HEK293 (cell line): ENCODE measurements around the gene RBPJ.

Source experiments
- CTCF ChIA-PET: fragments of 350-600 bp; formaldehyde crosslinking; extraction: SDS; loops from one replicate; lab custom pipeline; 2021; ENCODE audit warnings: antibody characterized with exemption; lab: Yijun Ruan, JAX
- POLR2A ChIA-PET: fragments of 300-600 bp; formaldehyde crosslinking; extraction: SDS; loops from one replicate; lab custom pipeline; 2020; ENCODE audit warnings: antibody characterized with exemption, inconsistent platforms; lab: Yijun Ruan, JAX
- H3K27ac ChIP-seq: fragments of 200-500 bp; sonication (Bioruptor generic); 2 replicates; pipeline ENCODE4 v1.5.1; 2014; ENCODE audit warnings: low read depth, low read length, control low read depth, inconsistent platforms; ENCODE audit errors: extremely low read depth
- H3K36me3 ChIP-seq, 2 experiments: fragments of 200-500 bp in 1 of 2; sonication (Bioruptor generic) in 1 of 2; 1 replicate in 1 of 2; 2 replicates in 1 of 2; pipeline ENCODE4 v1.5.1; 2014 to 2017; ENCODE audit warnings: inconsistent platforms in 2 of 2, low read length in 2 of 2; ENCODE audit not compliant: control insufficient read depth in 2 of 2, insufficient read depth in 1 of 2
- H3K4me1 ChIP-seq: fragments of 200-500 bp; sonication (Bioruptor generic); 2 replicates; pipeline ENCODE4 v1.5.1; 2014; ENCODE audit warnings: mild to moderate bottlenecking, low read length, inconsistent platforms; ENCODE audit not compliant: control insufficient read depth, insufficient read depth
- H3K4me3 ChIP-seq: 2 replicates; pipeline ENCODE4 v1.5.1; 2011; ENCODE audit warnings: low read depth, mild to moderate bottlenecking, control low read depth, low read length, moderate library complexity
- H3K9me3 ChIP-seq: fragments of 200-500 bp; sonication (Bioruptor generic); 2 replicates; pipeline ENCODE4 v1.5.1; 2014; ENCODE audit warnings: low read depth, low read length, inconsistent platforms; ENCODE audit not compliant: control insufficient read depth, insufficient read depth
- GFI1B ChIP-seq: fragments of 450-650 bp; formaldehyde crosslinking; IDR thresholded peaks from 2 replicates; pipeline ENCODE4 v1.5.1; 2016; ENCODE audit warnings: missing biosample characterization, missing genetic modification characterization
- KLF1 ChIP-seq: fragments of 450-650 bp; formaldehyde crosslinking; IDR thresholded peaks from 2 replicates; pipeline ENCODE4 v1.5.1; 2016; ENCODE audit warnings: missing biosample characterization, missing genetic modification characterization
- KLF8 ChIP-seq: fragments of 450-650 bp; formaldehyde crosslinking; IDR thresholded peaks from 2 replicates; pipeline ENCODE4 v1.5.1; 2016; ENCODE audit warnings: missing biosample characterization, missing genetic modification characterization
- REPIN1 ChIP-seq: fragments of 450-650 bp; formaldehyde crosslinking; IDR thresholded peaks from 2 replicates; pipeline ENCODE4 v1.5.1; 2017; ENCODE audit warnings: missing biosample characterization, missing genetic modification characterization, low read depth
- SP7 ChIP-seq: fragments of 450-650 bp; formaldehyde crosslinking; IDR thresholded peaks from 2 replicates; pipeline ENCODE4 v1.5.1; 2016; ENCODE audit warnings: missing biosample characterization, missing genetic modification characterization
- TRIM28 ChIP-seq: IDR thresholded peaks from 2 replicates; pipeline ENCODE4 v1.6.1; 2011; ENCODE audit warnings: low read length, control low read depth, borderline replicate concordance
- ZBTB20 ChIP-seq: fragments of 450-650 bp; formaldehyde crosslinking; IDR thresholded peaks from 2 replicates; pipeline ENCODE4 v1.5.1; 2016; ENCODE audit warnings: missing biosample characterization, missing genetic modification characterization
- ZBTB7A ChIP-seq: fragments of 450-650 bp; formaldehyde crosslinking; IDR thresholded peaks from 2 replicates; pipeline ENCODE4 v1.5.1; 2016; ENCODE audit warnings: low read depth, missing biosample characterization, missing genetic modification characterization
- ZNF146 ChIP-seq: fragments of 450-650 bp; formaldehyde crosslinking; IDR thresholded peaks from 2 replicates; pipeline ENCODE4 v1.5.1; 2016; ENCODE audit warnings: missing biosample characterization, missing genetic modification characterization
- ZNF175 ChIP-seq: fragments of 450-650 bp; formaldehyde crosslinking; IDR thresholded peaks from 2 replicates; pipeline ENCODE4 v1.5.1; 2016; ENCODE audit warnings: missing biosample characterization, missing genetic modification characterization
- ZNF19 ChIP-seq: fragments of 450-650 bp; formaldehyde crosslinking; IDR thresholded peaks from 2 replicates; pipeline ENCODE4; 2016; ENCODE audit warnings: missing biosample characterization, missing genetic modification characterization, low read depth
- ZNF37A ChIP-seq: fragments of 450-650 bp; IDR thresholded peaks from 2 replicates; pipeline ENCODE4 v1.5.1; 2018; ENCODE audit warnings: missing biosample characterization, missing genetic modification characterization
- ZNF391 ChIP-seq: fragments of 450-650 bp; formaldehyde crosslinking; IDR thresholded peaks from 2 replicates; pipeline ENCODE4 v1.5.1; 2016; ENCODE audit warnings: low read depth, missing biosample characterization, missing genetic modification characterization, borderline replicate concordance
- ZNF473 ChIP-seq: fragments of 450-650 bp; formaldehyde crosslinking; IDR thresholded peaks from 2 replicates; pipeline ENCODE4 v1.5.1; 2017; ENCODE audit warnings: missing biosample characterization, missing genetic modification characterization
- ZNF48 ChIP-seq: fragments of 450-650 bp; formaldehyde crosslinking; IDR thresholded peaks from 2 replicates; pipeline ENCODE4 v1.5.1; 2016; ENCODE audit warnings: missing biosample characterization, missing genetic modification characterization
- ZNF529 ChIP-seq: fragments of 450-650 bp; formaldehyde crosslinking; IDR thresholded peaks from 2 replicates; pipeline ENCODE4 v1.5.1; 2017; ENCODE audit warnings: missing genetic modification characterization, missing biosample characterization; ENCODE audit not compliant: insufficient replicate concordance
- ZNF600 ChIP-seq: fragments of 450-650 bp; formaldehyde crosslinking; IDR thresholded peaks from 2 replicates; pipeline ENCODE4 v1.5.1; 2016; ENCODE audit warnings: missing biosample characterization, missing genetic modification characterization
- ZNF664 ChIP-seq: fragments of 450-650 bp; formaldehyde crosslinking; IDR thresholded peaks from 2 replicates; pipeline ENCODE4 v1.5.1; 2016; ENCODE audit warnings: missing biosample characterization, missing genetic modification characterization
- ZNF677 ChIP-seq: fragments of 450-650 bp; IDR thresholded peaks from 2 replicates; pipeline ENCODE4 v1.5.0; 2018; ENCODE audit warnings: missing biosample characterization, mild to moderate bottlenecking, missing genetic modification characterization, moderate library complexity
- ZNF830 ChIP-seq: fragments of 450-650 bp; IDR thresholded peaks from 2 replicates; pipeline ENCODE4 v1.5.0; 2018; ENCODE audit warnings: missing biosample characterization, missing genetic modification characterization, low read depth, mild to moderate bottlenecking, moderate library complexity
- ZSCAN30 ChIP-seq: fragments of 450-650 bp; IDR thresholded peaks from 2 replicates; pipeline ENCODE4 v1.5.1; 2018; ENCODE audit warnings: missing biosample characterization, mild to moderate bottlenecking, missing genetic modification characterization, moderate library complexity
- ZXDB ChIP-seq: fragments of 450-650 bp; formaldehyde crosslinking; IDR thresholded peaks from 2 replicates; pipeline ENCODE4 v1.5.1; 2016; ENCODE audit warnings: missing biosample characterization, missing genetic modification characterization
- TF ChIP-seq, protein P1 (sequence below): fragments of 450-650 bp; formaldehyde crosslinking; IDR thresholded peaks from 2 replicates; pipeline ENCODE4 v1.5.1; 2016; ENCODE audit warnings: missing biosample characterization, missing genetic modification characterization
- TF ChIP-seq, protein P2 (sequence below): fragments of 450-650 bp; formaldehyde crosslinking; IDR thresholded peaks from 2 replicates; pipeline ENCODE4 v1.5.1; 2016; ENCODE audit warnings: missing biosample characterization, missing genetic modification characterization
- TF ChIP-seq, protein P3 (sequence below): fragments of 450-650 bp; formaldehyde crosslinking; IDR thresholded peaks from 2 replicates; pipeline ENCODE4 v1.5.1; 2016; ENCODE audit warnings: missing biosample characterization, missing genetic modification characterization
- TF ChIP-seq, protein P4 (sequence below): fragments of 450-650 bp; formaldehyde crosslinking; conservative IDR thresholded peaks from 2 replicates; pipeline ENCODE4 v1.5.1; 2016; ENCODE audit warnings: low read depth, missing biosample characterization, missing genetic modification characterization

RBPJ gene

DNA sequence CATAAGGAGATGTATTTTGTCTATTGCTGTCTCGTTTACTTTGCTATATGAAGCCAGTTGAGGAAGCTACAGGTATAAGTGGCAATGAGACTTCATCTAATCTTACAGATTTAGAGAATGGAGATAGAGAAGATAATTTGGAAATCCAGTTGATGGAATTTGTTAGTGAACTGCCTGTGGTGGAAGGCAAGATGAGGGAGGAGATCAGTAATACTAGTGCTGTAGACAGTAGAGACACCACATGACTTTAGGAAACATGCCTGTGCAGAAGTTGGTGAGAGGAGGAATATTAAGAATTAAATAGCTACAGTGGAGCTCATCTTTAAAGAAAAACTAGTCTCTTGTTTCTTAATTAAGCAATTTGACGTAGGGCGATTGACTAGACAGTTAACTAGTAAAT, 51.3 kb downstream of the RBPJ start:
- no peak overlapping the region for H3K27ac ChIP-seq
- CTCF ChIA-PET: interaction anchor here (1.6 kb wide), 1 partner anchor 42 kb away, joined by 5 read pairs; no protein-coding TSS in a partner anchor
- peaks cover 19% of the 10 kb centered on the region for H3K4me1 ChIP-seq
- H3K9me3 ChIP-seq: no peaks in the 10 kb centered on the region
- no peak overlapping the region for H3K4me3 ChIP-seq
- POLR2A ChIA-PET: no interaction called here
- TF ChIP-seq ZSCAN30 (tag by site-specific recombination) (no peak), ZNF146 (tag by site-specific recombination) (no peak), ZBTB20 (no peak), ZXDB (tag by site-specific recombination) (no peak), REPIN1 (no peak), ZNF473 (tag by site-specific recombination) (no peak), ZNF529 (tag by site-specific recombination) (no peak), ZNF175 (tag by site-specific recombination) (no peak), GFI1B (no peak), ZNF677 (tag by site-specific recombination) (no peak), ZNF19 (tag by site-specific recombination) (no peak), ZBTB7A (tag by site-specific recombination) (no peak), ZNF37A (tag by site-specific recombination) (no peak), SP7 (tag by site-specific recombination) (no peak), ZNF830 (no peak), KLF8 (no peak)
- TF ChIP-seq, protein P1, sequence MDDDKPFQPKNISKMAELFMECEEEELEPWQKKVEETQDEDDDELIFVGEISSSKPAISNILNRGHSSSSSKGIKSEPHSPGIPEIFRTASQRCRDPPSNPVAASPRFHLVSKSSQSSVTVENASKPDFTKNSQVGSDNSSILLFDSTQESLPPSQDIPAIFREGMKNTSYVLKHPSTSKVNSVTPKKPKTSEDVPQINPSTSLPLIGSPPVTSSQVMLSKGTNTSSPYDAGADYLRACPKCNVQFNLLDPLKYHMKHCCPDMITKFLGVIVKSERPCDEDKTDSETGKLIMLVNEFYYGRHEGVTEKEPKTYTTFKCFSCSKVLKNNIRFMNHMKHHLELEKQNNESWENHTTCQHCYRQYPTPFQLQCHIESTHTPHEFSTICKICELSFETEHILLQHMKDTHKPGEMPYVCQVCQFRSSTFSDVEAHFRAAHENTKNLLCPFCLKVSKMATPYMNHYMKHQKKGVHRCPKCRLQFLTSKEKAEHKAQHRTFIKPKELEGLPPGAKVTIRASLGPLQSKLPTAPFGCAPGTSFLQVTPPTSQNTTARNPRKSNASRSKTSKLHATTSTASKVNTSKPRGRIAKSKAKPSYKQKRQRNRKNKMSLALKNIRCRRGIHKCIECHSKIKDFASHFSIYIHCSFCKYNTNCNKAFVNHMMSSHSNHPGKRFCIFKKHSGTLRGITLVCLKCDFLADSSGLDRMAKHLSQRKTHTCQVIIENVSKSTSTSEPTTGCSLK (tag by site-specific recombination): no peak
- TF ChIP-seq, protein P2, sequence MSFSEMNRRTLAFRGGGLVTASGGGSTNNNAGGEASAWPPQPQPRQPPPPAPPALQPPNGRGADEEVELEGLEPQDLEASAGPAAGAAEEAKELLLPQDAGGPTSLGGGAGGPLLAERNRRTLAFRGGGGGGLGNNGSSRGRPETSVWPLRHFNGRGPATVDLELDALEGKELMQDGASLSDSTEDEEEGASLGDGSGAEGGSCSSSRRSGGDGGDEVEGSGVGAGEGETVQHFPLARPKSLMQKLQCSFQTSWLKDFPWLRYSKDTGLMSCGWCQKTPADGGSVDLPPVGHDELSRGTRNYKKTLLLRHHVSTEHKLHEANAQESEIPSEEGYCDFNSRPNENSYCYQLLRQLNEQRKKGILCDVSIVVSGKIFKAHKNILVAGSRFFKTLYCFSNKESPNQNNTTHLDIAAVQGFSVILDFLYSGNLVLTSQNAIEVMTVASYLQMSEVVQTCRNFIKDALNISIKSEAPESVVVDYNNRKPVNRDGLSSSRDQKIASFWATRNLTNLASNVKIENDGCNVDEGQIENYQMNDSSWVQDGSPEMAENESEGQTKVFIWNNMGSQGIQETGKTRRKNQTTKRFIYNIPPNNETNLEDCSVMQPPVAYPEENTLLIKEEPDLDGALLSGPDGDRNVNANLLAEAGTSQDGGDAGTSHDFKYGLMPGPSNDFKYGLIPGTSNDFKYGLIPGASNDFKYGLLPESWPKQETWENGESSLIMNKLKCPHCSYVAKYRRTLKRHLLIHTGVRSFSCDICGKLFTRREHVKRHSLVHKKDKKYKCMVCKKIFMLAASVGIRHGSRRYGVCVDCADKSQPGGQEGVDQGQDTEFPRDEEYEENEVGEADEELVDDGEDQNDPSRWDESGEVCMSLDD (tag by site-specific recombination): no peak
- H3K36me3 ChIP-seq: no peaks in the 10 kb centered on the region; a peak in 1 of 3 replicates

DNA sequence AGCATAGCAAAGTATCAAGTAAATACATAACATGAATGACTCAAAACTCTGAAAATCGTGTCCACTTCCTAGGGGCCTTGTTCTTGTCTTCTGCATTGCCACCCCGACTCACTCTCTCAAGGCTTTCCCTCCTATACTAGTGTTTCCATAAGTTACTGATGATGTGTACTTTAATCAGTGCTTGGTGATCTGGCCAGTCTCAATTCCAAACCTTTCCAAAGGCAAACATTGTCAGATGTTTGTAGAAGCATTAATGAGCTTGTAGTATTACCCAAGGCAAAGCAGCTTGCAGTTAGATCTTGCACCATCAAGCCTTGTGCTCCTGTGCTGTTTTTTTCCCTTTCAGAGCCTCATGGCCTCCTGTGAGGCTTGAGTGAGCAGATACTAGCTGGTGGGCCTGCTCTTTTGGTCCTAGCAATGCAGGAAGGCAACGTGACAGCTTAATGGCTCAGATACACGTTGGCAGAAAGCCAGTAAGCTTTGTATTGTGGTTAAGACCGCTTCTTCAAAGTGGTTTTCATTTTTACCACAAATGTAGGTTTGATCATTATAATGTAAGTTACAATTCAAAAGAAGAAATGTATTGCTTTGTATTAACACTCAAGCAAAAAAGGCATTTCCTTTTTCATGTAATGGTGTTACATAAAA, 51.8 kb downstream of the RBPJ start:
- Histone ChIP-seq H3K4me3 (no peak overlapping the region), H3K4me1 (peaks cover 19% of the 10 kb centered on the region), H3K27ac (peak overlapping the region; percentile 6; the same call in 1 of the 2 replicates), H3K36me3 (no peaks in the 10 kb centered on the region), H3K9me3 (no peaks in the 10 kb centered on the region)
- POLR2A ChIA-PET: no interaction called here
- CTCF ChIA-PET: interaction anchor here (0.6 to 1.6 kb wide), 2 partner anchors 12 to 42 kb away, joined by 3 to 5 read pairs; no protein-coding TSS in a partner anchor
- TF ChIP-seq ZNF664 (tag by site-specific recombination) (peak; percentile 97), ZNF48 (no peak), ZNF600 (tag by site-specific recombination) (peak; percentile 65; the same call in 1 of the 2 replicates), KLF1 (tag by site-specific recombination) (no peak), ZNF391 (no peak), TRIM28 (peak; percentile 98)
- TF ChIP-seq, protein P3, sequence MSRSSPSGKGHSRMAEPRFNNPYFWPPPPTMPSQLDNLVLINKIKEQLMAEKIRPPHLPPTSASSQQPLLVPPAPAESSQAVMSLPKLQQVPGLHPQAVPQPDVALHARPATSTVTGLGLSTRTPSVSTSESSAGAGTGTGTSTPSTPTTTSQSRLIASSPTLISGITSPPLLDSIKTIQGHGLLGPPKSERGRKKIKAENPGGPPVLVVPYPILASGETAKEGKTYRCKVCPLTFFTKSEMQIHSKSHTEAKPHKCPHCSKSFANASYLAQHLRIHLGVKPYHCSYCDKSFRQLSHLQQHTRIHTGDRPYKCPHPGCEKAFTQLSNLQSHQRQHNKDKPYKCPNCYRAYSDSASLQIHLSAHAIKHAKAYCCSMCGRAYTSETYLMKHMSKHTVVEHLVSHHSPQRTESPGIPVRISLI (tag by site-specific recombination): 0 out of 2 replicates have a peak, but pooled peaks have one; percentile 36
- TF ChIP-seq, protein P4, sequence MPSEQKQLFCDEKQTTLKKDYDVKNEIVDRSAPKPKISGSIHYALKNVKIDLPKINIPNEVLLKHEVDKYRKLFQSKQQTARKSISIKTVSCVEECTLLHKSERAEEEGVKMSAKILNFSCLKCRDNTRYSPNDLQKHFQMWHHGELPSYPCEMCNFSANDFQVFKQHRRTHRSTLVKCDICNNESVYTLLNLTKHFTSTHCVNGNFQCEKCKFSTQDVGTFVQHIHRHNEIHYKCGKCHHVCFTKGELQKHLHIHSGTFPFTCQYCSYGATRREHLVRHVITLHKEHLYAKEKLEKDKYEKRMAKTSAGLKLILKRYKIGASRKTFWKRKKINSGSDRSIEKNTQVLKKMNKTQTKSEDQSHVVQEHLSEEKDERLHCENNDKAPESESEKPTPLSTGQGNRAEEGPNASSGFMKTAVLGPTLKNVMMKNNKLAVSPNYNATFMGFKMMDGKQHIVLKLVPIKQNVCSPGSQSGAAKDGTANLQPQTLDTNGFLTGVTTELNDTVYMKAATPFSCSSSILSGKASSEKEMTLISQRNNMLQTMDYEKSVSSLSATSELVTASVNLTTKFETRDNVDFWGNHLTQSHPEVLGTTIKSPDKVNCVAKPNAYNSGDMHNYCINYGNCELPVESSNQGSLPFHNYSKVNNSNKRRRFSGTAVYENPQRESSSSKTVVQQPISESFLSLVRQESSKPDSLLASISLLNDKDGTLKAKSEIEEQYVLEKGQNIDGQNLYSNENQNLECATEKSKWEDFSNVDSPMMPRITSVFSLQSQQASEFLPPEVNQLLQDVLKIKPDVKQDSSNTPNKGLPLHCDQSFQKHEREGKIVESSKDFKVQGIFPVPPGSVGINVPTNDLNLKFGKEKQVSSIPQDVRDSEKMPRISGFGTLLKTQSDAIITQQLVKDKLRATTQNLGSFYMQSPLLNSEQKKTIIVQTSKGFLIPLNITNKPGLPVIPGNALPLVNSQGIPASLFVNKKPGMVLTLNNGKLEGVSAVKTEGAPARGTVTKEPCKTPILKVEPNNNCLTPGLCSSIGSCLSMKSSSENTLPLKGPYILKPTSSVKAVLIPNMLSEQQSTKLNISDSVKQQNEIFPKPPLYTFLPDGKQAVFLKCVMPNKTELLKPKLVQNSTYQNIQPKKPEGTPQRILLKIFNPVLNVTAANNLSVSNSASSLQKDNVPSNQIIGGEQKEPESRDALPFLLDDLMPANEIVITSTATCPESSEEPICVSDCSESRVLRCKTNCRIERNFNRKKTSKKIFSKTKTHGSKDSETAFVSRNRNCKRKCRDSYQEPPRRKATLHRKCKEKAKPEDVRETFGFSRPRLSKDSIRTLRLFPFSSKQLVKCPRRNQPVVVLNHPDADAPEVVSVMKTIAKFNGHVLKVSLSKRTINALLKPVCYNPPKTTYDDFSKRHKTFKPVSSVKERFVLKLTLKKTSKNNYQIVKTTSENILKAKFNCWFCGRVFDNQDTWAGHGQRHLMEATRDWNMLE: no peak
